Body of pancreas (tissue), 4 donors: ENCODE measurements around the gene PGS1. TPM values are rescaled to one million over a fixed set of nuclear protein-coding genes. Genes with fewer than 3 reads are reported as not detected.

Experiments
- ATAC-seq: fragments of 150-250 bp; one replicate; pipeline ENCODE4 v1.9.1; 2016
- DNase-seq, 4 donors: peaks; one replicate each; pipeline ENCODE4 v3.0.0-alpha.2; 2019
- H3K27ac ChIP-seq, 4 donors: fragments of 200-600 bp; sonication (generic); 1 replicate in 3 of 4; 2 replicates in 1 of 4; pipeline versions ENCODE4 v1.5.1 to v1.6.1; 2016 to 2019; ENCODE audit warnings: mild to moderate bottlenecking in 1 of 4, mixed read lengths in 1 of 4, moderate library complexity in 1 of 4
- H3K27me3 ChIP-seq, 2 donors: fragments of 200-600 bp; sonication (generic); one replicate each; pipeline ENCODE4 v1.6.0; 2016; ENCODE audit warnings: mild to moderate bottlenecking in 1 of 2
- H3K36me3 ChIP-seq, 2 donors: fragments of 200-600 bp; sonication (generic); replicated peaks in 1 of 2; 2 replicates each; pipeline ENCODE4 v1.5.1; 2016; ENCODE audit warnings: low read depth in 2 of 2; ENCODE audit not compliant: insufficient read depth in 1 of 2
- H3K4me1 ChIP-seq: fragments of 200-600 bp; sonication (generic); one replicate; pipeline ENCODE4 v1.6.0; 2016
- H3K4me3 ChIP-seq, 2 donors: fragments of 200-600 bp; sonication (generic); 1 replicate in 1 of 2; 2 replicates in 1 of 2; pipeline ENCODE4 v1.5.1; 2016 to 2019
- H3K9me3 ChIP-seq, 3 donors: fragments of 200-600 bp; sonication (generic); 1 replicate in 2 of 3; 2 replicates in 1 of 3; pipeline ENCODE4 v1.5.1; 2016
- CTCF ChIP-seq, 7 experiments: fragments of 450-650 bp in 4 of 7; fragments of 200-600 bp in 3 of 7; sonication (generic) in 3 of 7; IDR thresholded peaks; one replicate each; pipeline ENCODE4 v1.5.1; 2016 to 2019; ENCODE audit warnings: antibody characterized with exemption in 7 of 7
- POLR2A ChIP-seq, 3 donors: fragments of 450-650 bp; IDR thresholded peaks; one replicate each; pipeline ENCODE4 v1.6.1; 2016; ENCODE audit warnings: antibody characterized with exemption in 3 of 3, mild to moderate bottlenecking in 2 of 3
- WGBS, 2 donors: methylation state at CpG; one replicate each; pipeline ENCODE4 v1.1.5; 2017; 5-methylcytosine and 5-hydroxymethylcytosine counted together
- intact Hi-C: fragments of 100-400 bp; cut with DNase I; formaldehyde crosslinking; loops from one replicate; pipeline ENCODE4 v1.15.1; 2023
- total RNA-seq, 2 donors: library from RNA; depleted of rRNA; stranded (reverse); fragments of >200 nt; gene quantifications; one replicate each; pipeline ENCODE4 v1.1.0, GENCODE V29; 2016

The PGS1 gene
- total RNA-seq, 2 donors from 2014 or later = 17.1 to 30.4 TPM

- Histone ChIP-seq H3K9me3 (no peaks in the 10 kb centered on the region), H3K27ac (no peak overlapping the region), H3K36me3 (no peaks in the 10 kb centered on the region), H3K4me1 (no peaks in the 10 kb centered on the region), H3K4me3 (no peak overlapping the region), H3K27me3 (no peaks in the 10 kb centered on the region)
- intact Hi-C loops = loop anchor here (5.0 kb wide), 1 partner anchor 52 kb away; no protein-coding TSS in a partner anchor
- no peak for DNase-seq
- TF ChIP-seq POLR2A (IDR thresholded peaks at IDR 0.05) (no peak), CTCF (IDR thresholded peaks at IDR 0.05) (no peak)
- no peak for ATAC-seq
- 35 to 43% methylated on average over 5 to 13 of the region's 13 CpGs for WGBS, 2 donors
Observed at GRCh38 chr17:78369791-78370381, 8.6 kb upstream of the PGS1 start.

GRCh38 chr17:78371056-78371455 is 7.4 kb upstream of the PGS1 start:
- Histone ChIP-seq H3K36me3 (no peaks in the 10 kb centered on the region), H3K9me3 (no peaks in the 10 kb centered on the region), H3K4me1 (no peaks in the 10 kb centered on the region), H3K27ac (no peak overlapping the region), H3K4me3 (no peak overlapping the region), H3K27me3 (no peaks in the 10 kb centered on the region)
- WGBS, 2 donors = 80 to 81% methylated on average over 7 of the region's 7 CpGs
- ATAC-seq (no peak), DNase-seq (no peak)
- no peak for TF ChIP-seq POLR2A (IDR thresholded peaks at IDR 0.05)
- TF ChIP-seq CTCF (IDR thresholded peaks at IDR 0.05) = no peak
- intact Hi-C loops = no loop called here

GRCh38 chr17:78372841-78373240 is 5.6 kb upstream of the PGS1 start:
- Histone ChIP-seq H3K9me3 (no peaks in the 10 kb centered on the region), H3K4me1 (peaks cover 3% of the 10 kb centered on the region), H3K4me3 (no peak overlapping the region), H3K27me3 (no peaks in the 10 kb centered on the region), H3K27ac (no peak overlapping the region), H3K36me3 (no peaks in the 10 kb centered on the region)
- intact Hi-C loops = no loop called here
- TF ChIP-seq CTCF (IDR thresholded peaks at IDR 0.05) = no peak
- no peak for TF ChIP-seq POLR2A (IDR thresholded peaks at IDR 0.05)
- ATAC-seq (no peak), DNase-seq (no peak)
- 53 to 57% methylated on average over 5 of the region's 5 CpGs for WGBS, 2 donors

GRCh38 chr17:78374189-78374588 is 4.3 kb upstream of the PGS1 start:
- Histone ChIP-seq H3K27ac (peak overlapping the region in 1 of 4 donors; percentile 23), H3K4me3 (no peak overlapping the region), H3K27me3 (no peaks in the 10 kb centered on the region), H3K4me1 (peaks cover 8% of the 10 kb centered on the region), H3K9me3 (no peaks in the 10 kb centered on the region), H3K36me3 (no peaks in the 10 kb centered on the region)
- intact Hi-C loops = no loop called here
- no peak for DNase-seq
- no peak for TF ChIP-seq POLR2A (IDR thresholded peaks at IDR 0.05)
- TF ChIP-seq CTCF (IDR thresholded peaks at IDR 0.05) = no peak
- 49 to 53% methylated on average over 6 of the region's 6 CpGs for WGBS, 2 donors
- ATAC-seq = no peak

GRCh38 chr17:78374631-78375274 is 3.7 kb upstream of the PGS1 start:
- whole genome bisulfite sequencing, 2 donors = 31 to 58% methylated on average over 6 to 14 of the region's 14 CpGs
- peak in 1 of 4 donors; percentile 19 for DNase-seq
- Histone ChIP-seq H3K27ac (peak overlapping the region in 2 of 4 donors; percentile 37 to 57), H3K9me3 (no peaks in the 10 kb centered on the region), H3K27me3 (no peaks in the 10 kb centered on the region), H3K4me1 (peaks cover 14% of the 10 kb centered on the region), H3K36me3 (no peaks in the 10 kb centered on the region), H3K4me3 (no peak overlapping the region)
- intact Hi-C loops = no loop called here
- ATAC-seq = no peak
- TF ChIP-seq POLR2A (IDR thresholded peaks at IDR 0.05) (no peak), CTCF (IDR thresholded peaks at IDR 0.05) (no peak)
